Fibroblast of mammary gland (primary cell): ENCODE results near the gene TSPAN9.

Experiments used
- DNase-seq: peaks from one replicate; pipeline ENCODE4 v3.0.0-alpha.2; 2010; ENCODE audit warnings: low read depth
- H3K4me3 ChIP-seq: 2 replicates; pipeline ENCODE4 v1.5.1; 2011; ENCODE audit warnings: low read depth, mild to moderate bottlenecking, low read length, moderate library complexity; ENCODE audit not compliant: control insufficient read depth
- CTCF ChIP-seq: conservative IDR thresholded peaks from 2 replicates; pipeline ENCODE4 v1.5.1; 2011; ENCODE audit warnings: low read depth, low read length, inconsistent platforms; ENCODE audit not compliant: control insufficient read depth, insufficient read depth

The TSPAN9 gene

GRCh38 chr12:3229577-3229976 is 152.4 kb downstream of the TSPAN9 start:
- H3K4me3 ChIP-seq, result no peak overlapping the region
- DNase-seq, result no peak
- TF ChIP-seq CTCF, result no peak

- H3K4me3 ChIP-seq, result no peak overlapping the region
- DNase-seq, result no peak
- TF ChIP-seq CTCF, result no peak
Observed at GRCh38 chr12:3230758-3231375, 153.7 kb downstream of the TSPAN9 start.

GRCh38 chr12:3231399-3231876 is 154.3 kb downstream of the TSPAN9 start:
- DNase-seq, result peak; percentile 41
- TF ChIP-seq CTCF, result no peak
- H3K4me3 ChIP-seq, result no peak overlapping the region

GRCh38 chr12:3233797-3234196 is 156.6 kb downstream of the TSPAN9 start:
- TF ChIP-seq CTCF, result no peak
- H3K4me3 ChIP-seq, result no peak overlapping the region
- no peak for DNase-seq

- peak; percentile 58 for DNase-seq
- no peak for TF ChIP-seq CTCF
- H3K4me3 ChIP-seq, result no peak overlapping the region
Observed at GRCh38 chr12:3236345-3237187, 159.4 kb downstream of the TSPAN9 start.

- no peak overlapping the region for H3K4me3 ChIP-seq
- TF ChIP-seq CTCF, result no peak
- DNase-seq, result no peak
Observed at GRCh38 chr12:3238196-3238595, 161.0 kb downstream of the TSPAN9 start.
